GM18868 (cell line): ENCODE results near the gene KAT2A.
A peak's percentile ranks its signal among the peaks of the same experiment; 100 is the strongest.

ENCODE experiments used
- ATAC-seq: cut with Tn5 transposase; IDR thresholded peaks from one replicate; pipeline ENCODE4 v1.9.1; 2021; ENCODE audit warnings: mild to moderate bottlenecking, moderate library complexity; ENCODE audit not compliant: unreplicated experiment

Gene KAT2A

GRCh38 chr17:42116705-42117396, 4.3 kb downstream of the KAT2A start:
- no peak for ATAC-seq

DNA sequence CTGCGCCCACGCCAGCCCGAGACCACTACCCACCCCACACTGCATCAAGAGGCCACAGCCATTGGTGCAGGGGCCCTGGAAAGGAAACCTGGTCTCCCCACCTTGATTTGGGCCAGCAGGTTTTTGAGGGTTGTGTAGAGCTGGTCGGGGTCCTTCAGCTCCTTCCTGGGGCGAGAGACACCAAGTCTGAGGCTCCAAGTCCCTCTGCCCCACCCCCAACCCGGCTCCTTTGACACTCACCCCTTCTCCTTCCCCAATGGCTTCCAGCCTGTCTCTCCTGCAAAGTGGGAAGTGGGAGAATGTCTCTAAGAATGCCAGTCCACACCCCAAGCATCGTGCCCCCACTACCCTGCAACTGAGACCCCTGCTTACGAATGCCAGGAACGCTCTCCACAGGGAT, 7.0 kb downstream of the KAT2A start:
- ATAC-seq = no peak

DNA sequence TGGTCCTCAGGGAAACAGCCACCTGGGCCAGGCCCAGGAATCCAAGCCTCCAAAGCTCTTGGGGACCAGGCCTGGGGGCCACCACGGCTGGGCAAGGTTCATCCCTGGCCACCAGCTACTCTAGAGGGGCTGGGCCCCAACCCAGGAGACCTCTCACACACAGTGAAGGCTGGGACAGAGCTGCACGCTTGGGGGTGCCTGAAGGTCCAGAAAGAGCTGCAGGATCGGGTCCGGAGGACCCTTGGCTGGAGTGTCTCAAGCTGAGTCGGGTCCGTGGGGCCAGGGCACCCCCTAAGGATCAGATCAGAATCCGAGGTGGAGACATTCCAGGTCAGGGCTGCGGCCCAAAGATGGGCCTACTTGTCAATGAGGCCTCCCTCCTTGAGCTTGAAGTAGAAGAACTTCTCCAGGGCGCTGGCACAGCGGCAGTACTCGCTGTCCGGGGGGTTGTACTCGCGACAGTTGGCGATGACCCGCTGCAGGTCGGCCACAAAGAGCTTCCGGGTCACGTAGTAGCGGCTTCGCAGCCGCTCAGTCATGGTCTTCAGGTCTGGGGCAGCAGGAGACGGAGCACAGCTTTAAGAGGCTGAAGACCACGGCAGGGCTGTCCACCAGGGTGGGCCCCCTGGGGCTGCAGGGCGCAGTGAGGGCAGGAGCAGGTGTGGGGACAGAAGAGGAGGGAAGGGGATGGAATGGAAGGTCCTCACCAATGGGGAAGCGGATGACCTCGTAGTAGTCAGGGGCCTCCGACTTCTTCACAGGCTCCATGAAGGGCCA, 7.7 kb downstream of the KAT2A start:
- no peak for ATAC-seq

- peak; percentile 76 for ATAC-seq
Observed at GRCh38 chr17:42112552-42113176, 8.5 kb downstream of the KAT2A start, which contains the start of gene DHX58. TSS of gene DHX58 (minus strand) at chr17:42112714. CDS start at chr17:42111892, 822 bp downstream.

- peak; percentile 16 for ATAC-seq
Observed at GRCh38 chr17:42111871-42112551, 9.2 kb downstream of the KAT2A start.

DNA sequence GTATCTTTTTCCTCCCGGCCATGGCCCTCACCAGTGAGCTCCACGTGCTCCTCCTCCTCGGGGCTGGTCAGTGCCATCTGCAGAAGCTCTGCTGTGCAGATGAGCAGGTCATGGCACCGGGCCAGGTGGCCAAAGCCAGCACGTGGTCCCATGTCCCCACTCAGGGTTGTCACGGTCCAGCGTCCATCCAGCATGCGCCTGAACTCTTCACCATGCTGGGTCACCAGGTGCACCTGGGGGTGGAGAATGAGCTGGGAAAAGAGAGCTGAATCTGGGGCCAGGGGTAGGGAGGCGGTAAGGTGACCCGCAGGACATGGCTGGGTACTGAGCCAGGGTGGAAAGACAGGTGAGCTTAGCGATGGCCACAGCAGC, 9.9 kb downstream of the KAT2A start:
- ATAC-seq = no peak

GRCh38 chr17:42110301-42111264, 10.6 kb downstream of the KAT2A start:
- no peak for ATAC-seq

DNA sequence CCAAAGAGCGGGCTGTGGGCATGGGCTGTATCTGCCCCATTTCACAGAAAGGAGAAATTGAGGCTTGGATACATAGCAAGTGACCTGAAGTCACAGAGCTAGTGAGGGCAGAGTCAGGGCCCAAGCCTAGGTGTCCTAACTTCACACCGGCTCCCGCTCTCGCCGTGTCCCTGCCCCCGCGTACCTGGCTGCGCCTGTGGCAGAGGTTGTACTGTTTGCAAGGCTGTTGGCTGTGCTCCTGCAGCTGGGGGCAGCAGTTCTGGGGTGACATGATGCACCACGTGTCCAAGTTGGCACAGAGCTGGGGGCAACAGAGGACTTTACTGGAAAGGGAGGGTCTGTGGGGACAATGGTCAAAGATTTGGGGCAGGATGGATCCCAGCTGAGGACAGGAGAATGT, 12.1 kb downstream of the KAT2A start:
- no peak for ATAC-seq

GRCh38 chr17:42107597-42108576, 13.3 kb downstream of the KAT2A start:
- peak; percentile 35 for ATAC-seq

GRCh38 chr17:42107124-42107523, 14.0 kb downstream of the KAT2A start:
- ATAC-seq = no peak

DNA sequence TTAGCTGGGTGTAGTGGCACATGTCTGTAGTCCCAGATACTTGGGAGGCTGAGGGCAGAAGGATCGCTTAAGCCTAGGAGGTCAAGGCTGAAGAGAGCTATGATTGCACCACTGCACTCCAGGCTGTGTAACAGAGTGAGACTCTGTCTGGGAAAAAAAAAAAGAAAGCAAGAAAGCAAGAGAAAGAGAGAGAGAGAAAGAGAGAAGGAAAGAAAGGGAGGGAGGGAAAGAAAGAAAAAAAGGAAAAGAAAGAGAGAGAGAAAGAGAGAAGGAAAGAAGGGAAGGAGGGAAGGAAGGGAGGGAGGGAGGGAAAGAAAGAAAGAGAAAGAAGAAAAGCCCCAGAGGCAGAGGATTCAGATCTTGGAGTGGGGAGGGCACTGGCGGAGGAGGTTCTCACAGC, 15.2 kb downstream of the KAT2A start:
- ATAC-seq = no peak

DNA sequence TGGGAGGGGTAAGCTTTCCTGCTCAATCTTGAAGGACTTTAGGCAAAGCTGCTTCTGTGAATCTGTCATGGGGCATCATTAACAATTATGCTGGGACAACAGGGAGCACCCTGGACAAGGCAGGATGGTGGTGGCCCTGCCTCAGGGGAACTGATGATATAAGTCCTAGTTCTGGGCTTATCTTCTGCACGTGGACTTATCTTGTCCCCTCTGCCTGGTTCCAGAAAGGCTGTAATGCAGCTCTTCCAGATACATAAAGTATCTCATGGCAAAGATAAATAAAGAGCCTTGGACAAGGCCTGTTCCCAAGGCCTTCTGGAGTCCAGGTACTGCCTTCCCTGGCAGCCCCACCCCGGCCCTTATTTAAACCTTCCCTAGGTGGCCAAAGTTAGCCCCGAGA, 16.9 kb downstream of the KAT2A start:
- ATAC-seq = no peak

- no peak for ATAC-seq
Observed at GRCh38 chr17:42103221-42103954, 17.8 kb downstream of the KAT2A start.

DNA sequence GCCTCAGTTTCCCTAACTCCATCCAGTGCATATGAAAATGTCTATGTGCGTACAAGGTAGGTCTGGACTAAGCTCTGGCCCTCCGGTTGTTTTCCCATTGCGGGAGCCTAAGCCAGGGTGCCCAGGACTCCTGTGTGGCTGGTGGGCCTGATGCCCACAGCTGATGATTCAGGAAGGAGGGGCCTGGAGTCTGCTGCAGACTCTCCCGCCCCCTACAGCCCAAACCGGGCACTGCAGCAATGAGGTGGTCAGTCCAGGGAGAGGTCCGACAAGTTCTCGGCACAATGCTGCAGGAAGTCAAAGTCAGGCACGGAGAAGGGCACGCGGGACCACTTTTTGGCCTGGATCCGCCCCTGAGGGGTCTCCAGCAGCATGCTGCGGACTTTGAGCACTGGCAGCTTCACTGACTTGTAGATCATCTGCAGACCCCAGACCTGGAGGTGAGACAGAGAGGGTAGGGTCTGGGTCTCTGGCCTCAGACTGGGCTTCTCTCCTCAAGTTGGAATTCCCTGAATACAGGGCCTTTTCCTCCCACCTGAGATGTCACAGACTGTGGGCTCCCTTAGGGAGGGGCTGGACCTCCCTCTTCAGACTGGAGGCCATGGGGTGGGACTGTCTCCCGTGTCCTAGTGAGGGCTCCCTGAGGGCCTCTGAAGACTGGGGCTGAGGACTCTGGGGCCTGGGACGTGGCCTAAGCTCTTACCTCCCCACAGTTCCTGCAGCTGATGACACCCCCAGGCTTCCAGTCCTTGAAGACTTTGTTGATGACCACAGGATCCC, 19.5 kb downstream of the KAT2A start:
- ATAC-seq = no peak

DNA sequence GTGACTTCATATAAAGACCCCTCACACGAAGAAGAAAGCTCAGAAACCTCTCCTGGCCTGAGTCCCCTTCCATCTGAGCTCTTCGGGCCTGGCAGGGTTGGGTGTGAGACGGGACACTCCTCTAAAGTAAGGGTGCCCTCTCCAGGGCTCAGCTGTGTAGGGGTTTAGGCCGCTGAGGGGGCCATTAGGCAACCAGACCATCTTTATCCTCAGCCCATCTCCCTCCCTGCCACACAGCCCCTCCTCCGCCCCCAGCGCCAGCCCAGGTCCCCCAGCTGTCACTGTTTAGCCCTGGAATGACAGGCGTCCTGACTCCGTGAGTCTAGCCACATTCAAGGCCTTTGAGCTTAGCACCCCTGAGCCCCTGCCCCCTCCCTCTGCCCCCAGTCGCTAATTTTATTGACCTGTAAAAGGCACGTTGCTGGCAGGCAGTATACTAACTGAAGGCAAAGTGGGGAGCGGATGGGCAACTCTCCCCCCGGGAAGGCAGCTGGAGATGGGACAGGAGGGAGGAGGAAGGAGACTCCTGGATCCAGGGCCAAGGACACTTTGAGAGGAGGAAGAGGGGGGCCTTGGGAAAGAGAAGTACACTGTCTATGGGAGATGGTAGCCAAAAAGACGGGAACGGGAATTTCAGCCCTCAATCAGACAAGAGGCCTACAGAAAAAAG, 22.3 kb downstream of the KAT2A start:
- no peak for ATAC-seq

DNA sequence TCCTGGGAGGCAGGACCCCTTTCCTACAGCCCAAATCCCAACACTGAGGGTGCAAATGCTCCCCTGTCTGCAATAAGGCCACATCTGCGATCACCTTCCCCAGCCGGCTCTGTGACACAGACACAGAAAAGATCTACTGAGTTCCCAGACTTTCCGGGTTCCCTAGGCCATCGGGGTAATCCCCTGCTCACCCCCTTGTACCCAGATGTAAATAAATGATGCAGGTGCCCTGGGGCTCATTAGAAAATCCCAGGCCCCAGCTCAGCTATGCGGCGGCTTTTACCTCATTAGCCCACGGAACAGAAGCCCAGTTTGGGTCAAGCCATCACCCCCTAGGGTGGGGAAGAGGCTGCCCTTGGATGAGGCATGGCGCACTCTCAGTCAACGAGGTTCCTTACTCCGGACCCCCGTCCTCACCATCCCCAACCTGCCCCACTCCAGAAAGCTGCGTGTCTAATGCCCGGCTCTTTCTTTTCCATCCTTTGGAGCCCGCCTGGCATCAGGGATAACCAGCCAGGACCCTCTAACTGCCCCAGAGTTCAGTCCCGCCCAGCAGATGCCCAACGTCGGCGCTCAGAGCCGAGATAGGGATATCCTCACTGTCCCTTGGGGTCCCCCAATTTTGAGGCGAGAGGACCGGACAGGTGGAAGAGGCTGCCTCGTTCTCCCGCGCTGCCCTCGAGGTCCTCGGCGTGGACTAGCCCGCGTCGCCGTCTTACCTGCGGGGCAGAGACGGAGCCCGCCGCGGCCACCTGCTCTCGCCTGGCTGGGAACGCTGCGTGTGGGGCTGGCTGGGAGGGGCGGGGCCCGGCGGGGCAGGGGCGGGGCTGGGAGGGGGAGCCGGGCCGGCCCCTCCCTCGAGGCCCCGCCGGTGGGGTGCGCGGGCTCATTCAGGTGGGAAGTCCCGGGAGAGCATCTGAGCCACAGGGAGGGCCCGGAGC, 23.2 kb downstream of the KAT2A start, which contains the start of gene ZNF385C:
ZNF385C (minus strand) TSS at position 783 of the 941 bp plus-strand sequence. CDS start 35,417 bp downstream, outside the sequence.
- ATAC-seq = no peak
